Measurements from ENCODE around the gene ANKS1A. TPM values are rescaled to one million over a fixed set of nuclear protein-coding genes. Genes with fewer than 3 reads are reported as not detected.
A peak's percentile ranks its signal among the peaks of the same experiment; 100 is the strongest.

ANKS1A gene
- total RNA-seq, 2 experiments from 2014 or later, result 6.4 to 6.9 TPM

DNA sequence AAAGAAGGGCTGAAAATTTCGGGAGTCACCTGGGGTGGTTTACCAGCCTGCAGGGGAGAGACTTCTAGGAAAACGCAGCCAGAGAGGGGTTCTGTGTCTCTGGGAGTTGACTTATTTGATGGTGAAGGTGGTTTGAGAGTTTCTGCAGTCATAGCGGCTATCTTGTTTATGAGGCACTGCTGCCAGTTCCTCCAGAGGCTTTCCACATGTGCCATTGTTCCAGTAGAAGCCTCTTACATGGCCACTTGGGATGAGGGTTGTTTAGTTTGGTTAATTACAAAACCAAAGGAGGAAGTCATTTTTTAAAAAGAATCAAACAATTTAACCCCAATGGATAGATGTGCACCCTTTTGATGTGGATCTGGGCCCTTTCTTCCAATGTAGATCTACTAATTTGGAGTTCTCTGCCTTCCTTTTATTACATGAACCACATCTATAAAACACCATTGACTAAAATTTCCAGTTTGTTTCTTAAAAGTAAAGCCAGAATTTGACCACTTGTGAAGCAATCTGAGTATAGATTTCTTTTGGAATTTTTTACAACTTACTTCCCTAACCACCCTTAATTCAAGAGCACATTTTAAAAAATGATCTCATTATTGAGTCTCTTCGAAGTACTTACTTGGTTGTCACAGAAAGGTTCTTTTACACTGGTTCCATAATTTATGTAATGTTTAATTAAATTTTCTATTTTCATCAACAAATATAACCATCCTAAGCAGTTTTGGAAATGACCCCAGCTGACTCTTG, 154.5 kb downstream of the ANKS1A start:
- ATAC-seq (ENCODE audit: poor library complexity) (no peak), DNase-seq (no peak)
- intact Hi-C loops (cut with DNase I, micrococcal nuclease), result loop anchor here in 1 of 2 experiments (10.0 kb wide), 2 partner anchors 169 to 1309 kb away; no protein-coding TSS in a partner anchor
- no peaks in the 10 kb centered on the region for H3K4me1 Mint-ChIP-seq (ENCODE audit: low read depth)
- H3K4me1 ChIP-seq (ENCODE audit: insufficient read depth, low read length), result peaks cover 12% of the 10 kb centered on the region
- H3K9me3 ChIP-seq (ENCODE audit: control insufficient read depth in 1 of 2, insufficient read depth in 1 of 2, low read length in 2 of 2), result no peaks in the 10 kb centered on the region
- peaks cover 8% of the 10 kb centered on the region for H3K36me3 Mint-ChIP-seq (ENCODE audit: low read depth)
- ChIA-PET POLR2A (no interaction called here), CTCF (no interaction called here)
- no peak overlapping the region for H3K27ac Mint-ChIP-seq
- H3K9me3 Mint-ChIP-seq, result no peaks in the 10 kb centered on the region
- no peak for TF ChIP-seq CTCF (IDR thresholded peaks at IDR 0.05)
- peaks cover 3% of the 10 kb centered on the region for H3K36me3 ChIP-seq (ENCODE audit: insufficient read depth, low read length)
- no peak overlapping the region for H3K27ac ChIP-seq (ENCODE audit: low read depth in 1 of 2, low read length in 2 of 2)
- no peaks in the 10 kb centered on the region for H3K27me3 ChIP-seq (ENCODE audit: control insufficient read depth in 1 of 2, insufficient read depth in 2 of 2, low read length in 2 of 2)
- H3K4me3 ChIP-seq (ENCODE audit: low read length), result no peak overlapping the region
- H3K4me3 Mint-ChIP-seq, result no peak overlapping the region
- H3K27me3 Mint-ChIP-seq, result no peaks in the 10 kb centered on the region

- no peaks in the 10 kb centered on the region for H3K4me1 Mint-ChIP-seq (ENCODE audit: low read depth)
- H3K4me3 ChIP-seq (ENCODE audit: low read length), result no peak overlapping the region
- H3K36me3 ChIP-seq (ENCODE audit: insufficient read depth, low read length), result peaks cover 3% of the 10 kb centered on the region
- no peaks in the 10 kb centered on the region for H3K9me3 Mint-ChIP-seq
- intact Hi-C loops (cut with DNase I, micrococcal nuclease), result loop anchor here in 1 of 2 experiments (10.0 kb wide), 2 partner anchors 169 to 1309 kb away; no protein-coding TSS in a partner anchor
- no peak for DNase-seq
- H3K9me3 ChIP-seq (ENCODE audit: control insufficient read depth in 1 of 2, insufficient read depth in 1 of 2, low read length in 2 of 2), result no peaks in the 10 kb centered on the region
- H3K27me3 Mint-ChIP-seq, result no peaks in the 10 kb centered on the region
- H3K4me3 Mint-ChIP-seq, result no peak overlapping the region
- CTCF ChIA-PET, result no interaction called here
- no peak overlapping the region for H3K27ac Mint-ChIP-seq
- peaks cover 14% of the 10 kb centered on the region for H3K4me1 ChIP-seq (ENCODE audit: insufficient read depth, low read length)
- H3K27me3 ChIP-seq (ENCODE audit: control insufficient read depth in 1 of 2, insufficient read depth in 2 of 2, low read length in 2 of 2), result no peaks in the 10 kb centered on the region
- H3K36me3 Mint-ChIP-seq (ENCODE audit: low read depth), result peaks cover 8% of the 10 kb centered on the region
- no peak for TF ChIP-seq CTCF (IDR thresholded peaks at IDR 0.05)
- POLR2A ChIA-PET, result no interaction called here
- no peak for ATAC-seq (ENCODE audit: poor library complexity)
- no peak overlapping the region for H3K27ac ChIP-seq (ENCODE audit: low read depth in 1 of 2, low read length in 2 of 2)
These were observed 155.2 kb downstream of the ANKS1A start for GRCh38 chr6:35044145-35044745.

GRCh38 chr6:35044761-35045421, 155.8 kb downstream of the ANKS1A start:
- no peak overlapping the region for H3K27ac Mint-ChIP-seq
- DNase-seq (peak in 1 of 14 experiments; percentile 13), ATAC-seq (ENCODE audit: poor library complexity) (no peak)
- H3K4me1 ChIP-seq (ENCODE audit: insufficient read depth, low read length), result peaks cover 14% of the 10 kb centered on the region
- no peaks in the 10 kb centered on the region for H3K27me3 Mint-ChIP-seq
- ChIA-PET CTCF (no interaction called here), POLR2A (no interaction called here)
- no peaks in the 10 kb centered on the region for H3K4me1 Mint-ChIP-seq (ENCODE audit: low read depth)
- TF ChIP-seq CTCF (IDR thresholded peaks at IDR 0.05), result no peak
- H3K36me3 ChIP-seq (ENCODE audit: insufficient read depth, low read length), result peaks cover 3% of the 10 kb centered on the region
- no peak overlapping the region for H3K4me3 Mint-ChIP-seq
- H3K4me3 ChIP-seq (ENCODE audit: low read length), result no peak overlapping the region
- no peak overlapping the region for H3K27ac ChIP-seq (ENCODE audit: low read depth in 1 of 2, low read length in 2 of 2)
- intact Hi-C loops (cut with DNase I, micrococcal nuclease), result loop anchor here in 1 of 2 experiments (10.0 kb wide), 2 partner anchors 170 to 1310 kb away; no protein-coding TSS in a partner anchor
- no peaks in the 10 kb centered on the region for H3K9me3 Mint-ChIP-seq
- no peaks in the 10 kb centered on the region for H3K9me3 ChIP-seq (ENCODE audit: control insufficient read depth in 1 of 2, insufficient read depth in 1 of 2, low read length in 2 of 2)
- H3K27me3 ChIP-seq (ENCODE audit: control insufficient read depth in 1 of 2, insufficient read depth in 2 of 2, low read length in 2 of 2), result no peaks in the 10 kb centered on the region
- H3K36me3 Mint-ChIP-seq (ENCODE audit: low read depth), result peaks cover 8% of the 10 kb centered on the region
